Islet precursor cell (in vitro differentiated cells): ENCODE results near the gene GPR157.
A peak's percentile ranks its signal among the peaks of the same experiment; 100 is the strongest.
"Not testable (repeated sequence)": the region's sequence is repeated elsewhere in the genome, so short reads cannot be mapped to it uniquely, and the experiment has no call there.

Experiments used
- DNase-seq: peaks from one replicate; pipeline ENCODE4 v3.0.0-alpha.2; 2018

Gene GPR157

DNA sequence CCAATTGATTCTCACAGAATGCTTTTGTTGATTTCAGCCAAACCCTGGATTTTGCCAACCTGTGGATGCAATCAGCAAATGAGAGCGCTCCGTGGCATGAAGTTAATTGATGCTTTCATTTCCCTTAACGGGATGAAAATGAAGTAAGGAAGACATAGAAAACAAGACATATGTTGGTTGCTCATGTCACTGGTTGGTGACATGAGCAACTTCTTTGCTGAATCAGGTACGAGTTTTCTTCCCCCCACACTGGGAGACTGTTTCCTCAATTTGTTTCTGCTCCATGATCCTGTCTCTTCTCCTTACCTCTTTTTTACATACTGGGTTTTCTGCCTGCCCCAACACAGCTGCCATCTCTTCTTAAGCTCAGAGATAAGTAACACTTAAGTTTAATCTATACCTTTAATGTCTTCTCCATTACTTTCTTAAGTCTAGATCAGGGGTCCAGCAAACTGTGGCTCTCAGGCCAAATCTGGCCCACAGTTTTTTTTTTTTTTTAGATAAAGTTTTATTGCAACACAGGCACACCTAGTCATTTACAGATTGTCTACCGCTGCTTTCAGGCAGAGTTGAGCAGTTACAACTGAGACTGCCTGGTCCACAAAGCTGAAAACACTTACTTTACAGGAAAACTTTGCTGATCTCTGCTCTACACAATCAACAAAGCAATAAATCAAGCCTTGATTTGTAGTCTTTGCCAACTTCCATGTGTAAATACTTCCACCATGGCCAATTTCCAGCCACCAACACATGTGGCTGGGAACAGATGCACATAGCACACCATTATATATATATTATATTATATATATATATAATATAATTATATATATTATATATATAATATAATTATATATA, 13.3 kb downstream of the GPR157 start:
- DNase-seq = no peak

DNA sequence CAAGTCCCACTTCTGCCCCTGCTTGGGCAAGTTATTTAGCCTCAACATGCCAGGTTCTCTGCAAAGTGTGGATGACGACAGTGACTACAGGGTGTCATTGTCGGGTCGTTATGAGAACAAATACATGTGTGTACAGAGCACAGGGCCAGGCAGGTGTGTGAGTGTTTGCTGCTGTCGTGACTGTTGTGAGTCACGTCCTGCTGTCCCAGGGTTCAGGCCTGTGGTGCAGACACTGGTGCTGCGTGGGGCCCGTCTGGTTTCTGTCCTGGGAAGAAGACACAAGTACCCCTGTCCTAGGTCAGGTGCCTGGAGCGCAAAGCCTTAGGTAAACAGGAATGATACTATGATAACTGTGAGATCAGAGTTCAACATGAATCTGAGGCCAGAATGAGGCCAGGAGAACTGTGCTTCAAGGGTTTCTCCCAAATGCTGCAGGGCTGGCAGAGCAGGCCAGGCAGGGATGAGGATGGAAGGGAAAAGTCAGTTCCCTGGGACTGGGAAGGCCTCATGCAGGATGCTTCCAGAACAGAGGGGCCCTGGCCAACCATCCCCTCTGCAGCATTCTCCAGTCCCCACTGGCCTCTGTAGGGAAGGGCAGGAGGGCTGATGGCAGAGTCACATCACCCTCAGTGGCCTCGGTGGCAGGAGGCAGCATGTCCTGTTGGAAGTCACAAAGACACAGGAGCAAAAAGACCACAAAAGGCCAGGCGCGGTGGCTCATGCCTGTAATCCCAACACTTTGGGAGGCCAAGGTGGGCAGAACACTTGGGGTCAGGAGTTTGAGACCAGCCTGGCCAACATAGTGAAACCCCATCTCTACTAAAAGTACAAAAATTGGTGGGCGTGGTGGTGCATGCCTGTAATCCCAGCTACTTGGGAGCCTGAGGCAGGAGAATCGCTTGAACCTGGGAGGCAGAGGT, 15.7 kb downstream of the GPR157 start:
- peak; percentile 92 for DNase-seq

DNA sequence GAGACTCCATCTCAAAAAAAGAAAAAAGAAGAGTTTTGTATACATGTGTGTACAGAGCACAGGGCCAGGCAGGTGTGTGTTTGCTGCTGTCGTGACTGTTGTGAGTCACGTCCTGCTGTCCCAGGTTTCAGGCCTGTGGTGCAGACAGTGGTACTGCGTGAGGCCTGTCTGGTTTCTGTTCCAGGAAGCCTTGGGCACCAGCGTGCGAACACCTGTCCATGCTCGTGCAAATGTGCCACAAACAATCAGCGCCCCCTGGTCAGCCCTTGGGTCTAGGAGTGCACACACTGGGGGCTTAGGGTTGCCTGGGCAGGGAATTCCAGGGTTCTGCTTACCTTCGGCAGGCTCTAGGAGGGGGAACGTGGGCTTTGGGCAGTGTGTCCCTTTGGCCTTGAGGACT, 16.9 kb downstream of the GPR157 start:
- DNase-seq = no peak

DNA sequence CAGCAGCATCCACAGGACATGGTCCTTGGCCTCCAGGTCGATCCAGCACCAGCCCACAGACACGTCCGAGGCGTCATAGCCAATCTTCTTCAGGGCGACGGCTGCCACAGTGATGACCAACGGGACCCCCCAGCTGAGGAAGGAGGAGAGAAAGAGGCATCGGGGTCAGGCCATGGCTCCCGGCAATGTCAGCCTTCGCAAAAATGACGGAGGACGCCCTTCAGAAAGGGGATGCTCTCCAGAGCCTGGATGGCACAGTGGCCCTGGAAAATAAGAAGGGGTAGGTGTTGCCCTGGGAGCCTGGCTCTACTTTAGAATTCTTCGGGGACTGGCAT, 17.6 kb downstream of the GPR157 start:
- no peak for DNase-seq

DNA sequence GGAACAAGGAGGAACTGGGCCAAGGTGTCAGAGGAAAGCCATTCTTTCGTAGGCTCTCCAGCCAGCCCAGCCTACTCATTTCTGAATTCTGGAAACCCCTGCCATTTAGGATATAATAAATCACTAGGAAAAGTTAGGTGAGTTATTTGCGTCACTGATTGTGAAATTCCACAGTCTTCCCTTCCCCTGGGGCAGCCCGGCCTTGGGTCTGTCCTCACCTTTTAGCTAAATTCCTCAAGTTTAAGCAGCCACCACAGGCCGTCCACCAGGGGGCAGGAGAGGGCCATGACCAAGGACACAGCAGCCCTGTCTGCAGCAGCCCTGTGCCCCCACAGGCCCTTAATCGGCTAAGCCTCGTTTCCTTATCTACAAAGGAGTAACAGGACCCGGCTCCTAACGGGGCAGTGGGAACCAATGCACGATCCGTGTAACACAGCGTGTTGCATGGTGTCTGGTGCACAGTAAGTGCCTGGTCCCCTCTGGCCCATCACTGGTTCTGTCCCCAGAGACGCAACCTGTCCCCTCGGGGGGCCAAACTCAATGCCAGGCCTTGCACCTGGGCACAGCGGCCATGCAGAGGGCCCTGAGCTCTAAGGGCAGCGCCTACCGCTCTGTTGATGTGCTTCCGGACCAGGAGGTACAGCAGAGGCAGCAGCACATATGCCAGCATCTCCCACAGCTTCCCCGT, 18.1 kb downstream of the GPR157 start:
- DNase-seq = peak; percentile 97

DNA sequence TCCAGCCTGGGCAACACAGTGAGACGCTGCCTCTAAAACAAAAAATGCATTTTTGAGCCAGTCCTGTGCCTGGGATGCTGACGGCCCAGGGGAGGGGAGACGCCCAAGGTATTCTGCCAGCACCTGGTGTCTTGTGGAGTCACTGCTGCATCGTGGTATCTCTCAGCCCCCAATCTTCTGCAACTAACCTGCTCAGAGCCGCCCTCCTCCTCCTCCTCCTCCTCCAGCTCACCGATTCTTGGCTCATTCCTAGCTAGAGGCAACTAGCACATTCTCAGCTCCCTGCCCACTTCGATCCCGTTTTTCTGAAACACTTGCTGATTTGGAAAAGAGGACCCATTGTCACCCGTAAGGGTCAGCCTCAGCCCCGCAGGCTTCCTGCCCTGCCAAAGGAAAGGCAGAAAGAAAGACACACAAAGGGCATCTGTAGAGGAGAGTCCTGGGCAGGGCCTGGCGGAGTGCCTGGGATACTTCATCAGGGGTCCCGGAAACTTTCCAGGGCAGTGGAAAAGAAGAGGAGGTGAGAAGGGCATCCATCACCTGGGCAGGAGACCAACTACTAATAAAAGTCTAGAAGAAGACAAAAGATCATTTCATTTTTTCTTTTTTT, 20.7 kb downstream of the GPR157 start:
- no peak for DNase-seq

DNA sequence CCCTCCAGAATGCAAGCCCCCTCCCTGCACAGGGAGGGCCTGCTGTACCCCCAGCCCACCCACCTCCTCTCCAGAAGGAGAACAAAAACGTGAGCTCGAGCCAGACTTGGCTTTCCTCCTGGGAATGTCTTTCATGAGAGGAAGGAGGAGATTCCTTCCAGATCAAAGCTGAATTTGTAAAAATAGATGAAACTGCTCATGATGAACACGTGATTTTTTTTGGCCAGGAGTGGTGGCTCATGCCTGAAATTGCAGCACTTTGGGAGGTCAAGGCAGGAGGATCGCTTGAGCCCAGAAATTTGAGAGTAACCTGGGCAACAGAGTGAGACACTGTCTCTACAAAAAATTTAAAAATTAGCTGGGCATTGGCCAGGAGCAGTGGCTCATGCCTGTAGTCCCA, 21.8 kb downstream of the GPR157 start:
- DNase-seq = no peak

DNA sequence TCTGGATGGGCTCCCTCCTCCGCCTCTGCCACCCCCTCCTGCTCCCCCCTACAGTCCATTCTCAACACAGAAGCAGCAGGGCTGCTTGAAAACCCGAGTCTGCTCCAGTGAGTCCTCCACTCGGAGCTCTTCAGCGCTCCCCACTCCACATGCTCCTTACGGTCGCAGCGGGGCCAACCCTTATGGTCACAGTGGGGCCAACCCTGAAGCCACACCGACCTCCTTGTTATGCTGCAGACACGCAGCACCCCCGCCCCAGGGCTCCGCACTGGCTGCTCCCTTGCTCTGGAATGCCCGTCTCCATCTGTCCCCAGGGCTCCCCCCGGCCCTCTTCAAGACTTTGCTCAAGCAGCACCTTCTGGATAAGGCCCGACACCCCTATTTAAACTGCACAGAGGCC, 22.6 kb downstream of the GPR157 start:
- DNase-seq = no peak

DNA sequence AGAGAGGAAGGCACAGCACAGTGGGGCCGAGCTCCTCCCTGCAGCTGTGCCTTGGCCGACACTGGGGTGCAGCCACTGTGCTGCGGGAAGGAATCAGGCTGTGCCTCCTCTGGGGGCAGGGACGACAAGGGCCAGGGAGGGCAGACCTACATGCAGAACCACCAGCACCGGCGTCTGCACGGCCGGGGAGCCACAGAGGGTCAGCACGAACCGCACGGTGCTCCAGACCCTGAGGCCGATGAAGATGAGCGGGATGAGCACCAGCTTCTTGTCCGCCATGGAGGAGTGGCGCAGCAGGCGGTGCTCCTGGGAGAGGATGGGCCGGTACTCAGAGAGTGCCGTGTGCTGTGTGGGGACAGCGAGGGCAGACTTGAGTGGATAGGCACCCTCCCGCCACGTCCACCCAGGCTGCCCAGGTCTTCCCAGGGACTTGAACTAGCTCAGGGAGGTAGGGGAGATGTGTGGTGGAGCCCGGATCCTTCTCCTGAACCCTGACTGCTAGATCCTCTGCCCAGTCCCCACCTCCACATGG, 23.5 kb downstream of the GPR157 start:
- DNase-seq = no peak

DNA sequence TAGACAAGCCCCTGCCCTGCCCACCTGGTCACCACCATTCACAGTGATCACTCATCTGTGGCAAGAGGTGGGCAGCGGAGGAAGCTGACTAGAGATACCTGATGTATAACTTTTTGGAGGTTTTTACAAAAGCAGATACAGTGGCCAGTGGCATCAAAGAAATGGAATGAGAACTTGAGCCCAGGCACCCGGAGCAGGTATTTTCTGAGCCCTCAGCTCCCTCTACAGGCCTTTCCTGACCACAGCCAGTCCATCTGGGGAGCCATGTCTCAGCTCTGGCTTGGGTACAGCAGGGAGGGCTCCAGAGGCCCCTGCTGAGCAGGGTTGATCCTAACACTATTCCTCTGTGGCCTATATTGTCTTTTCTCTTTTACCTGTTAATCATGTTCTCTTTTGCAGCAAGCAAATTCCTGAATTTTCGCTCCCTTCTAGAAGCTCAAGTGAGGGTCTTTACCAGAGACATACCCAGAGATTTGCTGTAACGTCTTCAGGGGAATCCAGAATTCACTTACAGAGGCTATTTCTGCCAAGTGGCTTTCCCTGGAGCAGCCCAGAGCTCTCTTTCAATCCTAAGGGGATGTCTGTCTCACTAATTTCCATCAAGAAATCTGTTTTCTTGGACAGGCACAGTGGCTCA, 27.3 kb downstream of the GPR157 start:
- DNase-seq = peak; percentile 77

DNA sequence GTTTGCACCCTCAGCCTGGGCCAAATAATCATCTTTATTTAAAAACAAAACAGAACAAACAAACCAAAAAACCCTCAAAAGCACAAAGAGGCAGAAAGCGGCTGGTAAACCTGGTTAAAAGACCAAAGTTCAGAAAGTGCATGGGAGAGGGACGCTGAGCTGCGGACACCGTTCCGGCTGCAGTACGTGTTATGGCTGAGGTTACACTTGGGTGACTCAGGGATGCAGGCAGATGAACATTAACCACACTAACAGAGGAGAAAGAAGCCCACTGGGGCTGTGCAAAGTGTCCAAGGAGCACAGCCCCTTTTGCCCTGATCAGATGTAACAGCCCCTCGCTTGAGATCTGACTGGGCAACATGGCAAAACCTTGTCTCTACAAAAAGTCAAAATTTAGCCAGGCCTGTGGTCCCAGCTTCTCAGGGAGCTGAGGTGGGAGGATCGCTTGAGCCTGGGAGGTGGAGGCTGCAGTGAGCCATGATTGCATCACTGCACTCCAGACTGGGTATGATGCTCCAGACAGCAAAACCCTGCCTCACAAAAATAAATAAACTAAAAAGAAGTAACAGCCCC, 28.3 kb downstream of the GPR157 start:
- DNase-seq = no peak

DNA sequence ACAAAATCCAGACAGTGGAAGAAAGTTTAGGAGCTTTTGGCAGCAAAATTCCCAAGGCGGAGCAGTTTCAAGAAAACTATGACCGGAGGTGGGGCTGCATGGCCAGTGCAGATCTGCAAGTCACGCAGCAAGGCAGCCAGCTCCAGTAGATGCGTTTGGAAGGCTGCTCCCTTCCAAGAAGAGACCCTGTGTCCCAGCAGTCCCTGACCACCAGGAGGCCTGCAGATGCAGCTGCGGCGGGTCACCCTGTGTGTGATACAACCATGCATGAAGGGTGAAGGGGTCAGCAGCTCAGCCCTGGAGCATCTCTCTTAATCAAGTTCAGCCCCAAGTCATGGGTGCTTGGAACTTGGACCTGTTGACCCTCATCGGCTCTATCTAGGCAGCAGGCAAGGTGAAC, 29.3 kb downstream of the GPR157 start:
- no peak for DNase-seq

DNA sequence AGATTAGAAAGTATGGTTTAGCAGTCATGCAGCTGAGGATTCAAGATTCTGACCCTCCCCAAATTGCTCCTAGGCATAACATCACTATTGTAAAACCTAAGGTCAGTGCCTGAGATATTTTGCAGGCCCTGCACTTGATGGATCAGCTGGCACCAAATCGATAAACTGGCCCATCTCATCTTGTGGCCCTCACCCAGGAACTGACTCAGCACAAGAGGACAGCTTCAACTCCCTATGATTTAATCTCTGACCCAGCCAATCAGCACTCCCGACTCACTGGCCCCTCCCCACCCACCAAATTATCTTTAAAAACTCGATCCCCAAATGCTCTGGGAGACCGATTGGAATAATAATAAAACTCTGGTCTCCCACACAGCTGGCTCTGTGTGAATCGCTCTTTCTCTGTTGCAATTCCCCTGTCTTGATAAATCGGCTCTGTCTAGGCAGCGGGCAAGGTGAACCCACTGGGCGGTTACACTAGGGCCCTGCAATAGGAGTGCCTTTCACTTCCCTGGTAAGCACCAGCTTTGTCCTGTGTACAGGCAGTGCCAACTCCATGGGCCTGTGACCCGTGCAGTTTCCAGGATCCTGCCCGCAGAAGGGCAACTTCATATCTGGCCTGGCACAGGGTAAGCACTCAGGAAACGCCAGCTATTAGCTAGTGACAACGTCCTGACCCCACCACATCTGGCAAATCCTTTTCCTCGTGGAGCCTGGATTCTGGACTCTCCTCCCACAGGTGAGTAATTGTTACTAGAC, 30.8 kb downstream of the GPR157 start:
- no peak for DNase-seq

DNA sequence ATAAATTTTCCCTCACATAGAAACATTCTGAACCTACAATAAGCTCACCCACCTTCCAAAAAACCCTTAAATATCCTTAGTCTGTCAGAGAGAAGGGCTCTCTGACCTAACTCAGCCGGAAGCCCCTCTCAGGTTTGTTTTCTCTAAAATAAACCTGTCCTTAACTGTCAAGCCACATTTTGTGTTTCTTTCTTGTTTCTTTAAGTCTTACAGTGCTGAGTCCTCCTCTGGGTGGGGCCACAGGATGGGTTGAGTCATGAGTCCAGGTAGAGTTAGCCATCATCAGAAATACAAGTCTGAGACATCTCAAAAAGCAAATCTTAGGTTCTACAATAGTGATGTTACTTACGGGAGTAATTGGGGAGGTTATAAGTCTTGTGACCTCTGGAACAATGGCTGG, 33.1 kb downstream of the GPR157 start:
- no peak for DNase-seq

DNA sequence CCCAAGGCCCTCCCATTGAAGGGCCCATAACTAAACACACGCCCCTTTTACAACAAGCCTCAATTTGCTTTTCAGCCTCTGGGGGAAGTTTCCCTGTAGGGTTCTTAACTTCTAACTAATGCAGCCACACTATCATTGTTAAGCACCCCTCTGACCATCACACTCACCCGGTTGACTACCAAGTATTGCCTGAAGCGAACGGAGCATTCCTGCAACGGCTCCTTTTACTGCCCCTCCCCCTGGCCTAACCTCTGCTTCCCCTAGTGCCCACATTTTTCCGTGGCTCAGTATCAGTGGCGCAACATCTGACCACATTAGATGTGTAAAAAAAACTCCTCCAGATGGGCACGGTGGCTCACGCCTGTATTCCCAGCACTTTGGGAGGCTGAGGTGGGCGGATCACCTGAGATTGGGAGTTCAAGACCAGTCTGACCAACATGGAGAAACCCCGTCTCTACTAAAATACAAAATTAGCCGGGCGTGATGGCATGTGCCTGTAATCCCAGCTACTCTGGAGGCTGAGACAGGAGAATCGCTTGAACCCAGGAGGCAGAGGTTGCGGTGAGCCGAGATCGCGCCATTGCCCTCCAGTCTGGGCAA, 34.8 kb downstream of the GPR157 start:
- not testable (repeated sequence) for DNase-seq

DNA sequence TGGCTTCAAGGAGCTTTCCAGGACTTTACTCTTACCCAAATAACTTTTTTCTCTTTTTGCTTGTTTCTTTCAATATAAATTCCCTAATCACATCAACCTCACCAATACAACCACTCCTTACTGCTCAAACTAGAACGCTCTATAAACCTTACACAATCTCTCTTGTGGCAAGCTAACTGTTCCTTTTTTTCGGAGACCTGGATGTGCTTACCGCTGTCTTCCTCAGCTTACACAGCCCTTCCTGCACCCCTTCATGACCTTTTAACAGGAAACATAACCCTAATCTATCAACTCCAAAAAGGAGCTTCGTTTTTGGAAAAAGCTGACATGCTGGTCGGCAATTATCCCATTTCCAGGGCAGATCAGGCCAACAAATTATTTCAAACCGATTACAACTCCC, 35.3 kb downstream of the GPR157 start:
- DNase-seq = no peak

DNA sequence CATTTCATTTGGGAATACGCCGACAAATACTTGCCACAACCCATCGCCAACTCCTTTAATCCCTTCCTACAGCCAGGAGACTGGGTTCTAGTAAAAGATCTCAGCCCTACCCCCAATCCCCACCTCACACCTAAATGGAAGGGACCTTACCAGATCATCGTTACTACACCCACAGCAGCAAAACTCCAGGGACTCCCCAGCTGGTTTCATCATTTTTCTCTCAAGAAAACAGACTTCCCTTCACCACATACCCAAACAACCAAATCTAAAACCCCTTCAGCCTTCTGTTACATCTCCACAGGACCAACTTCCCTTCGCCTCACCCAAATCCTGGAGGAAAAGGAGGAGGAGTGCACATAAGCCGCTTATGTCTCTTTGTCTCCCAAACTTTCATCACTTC, 35.8 kb downstream of the GPR157 start:
- no peak for DNase-seq

DNA sequence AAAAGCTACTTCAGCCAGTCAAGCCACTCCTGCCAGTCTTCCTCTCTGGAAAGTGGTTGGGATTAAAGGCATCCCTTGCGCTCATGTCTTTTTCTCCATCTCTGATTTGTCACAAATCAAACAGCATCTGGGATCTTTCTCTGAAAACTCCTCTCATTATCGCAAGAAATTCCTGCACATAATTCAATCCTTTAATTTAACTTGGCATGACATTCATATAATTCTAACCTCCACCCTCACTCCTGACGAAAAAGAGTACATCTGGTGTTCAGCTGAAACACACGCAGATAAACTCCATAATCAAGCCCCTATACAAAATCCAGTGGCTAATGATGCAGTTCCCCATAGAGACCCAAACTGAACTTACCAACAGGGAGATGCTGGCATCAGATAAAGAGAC, 40.1 kb downstream of the GPR157 start:
- DNase-seq = no peak

DNA sequence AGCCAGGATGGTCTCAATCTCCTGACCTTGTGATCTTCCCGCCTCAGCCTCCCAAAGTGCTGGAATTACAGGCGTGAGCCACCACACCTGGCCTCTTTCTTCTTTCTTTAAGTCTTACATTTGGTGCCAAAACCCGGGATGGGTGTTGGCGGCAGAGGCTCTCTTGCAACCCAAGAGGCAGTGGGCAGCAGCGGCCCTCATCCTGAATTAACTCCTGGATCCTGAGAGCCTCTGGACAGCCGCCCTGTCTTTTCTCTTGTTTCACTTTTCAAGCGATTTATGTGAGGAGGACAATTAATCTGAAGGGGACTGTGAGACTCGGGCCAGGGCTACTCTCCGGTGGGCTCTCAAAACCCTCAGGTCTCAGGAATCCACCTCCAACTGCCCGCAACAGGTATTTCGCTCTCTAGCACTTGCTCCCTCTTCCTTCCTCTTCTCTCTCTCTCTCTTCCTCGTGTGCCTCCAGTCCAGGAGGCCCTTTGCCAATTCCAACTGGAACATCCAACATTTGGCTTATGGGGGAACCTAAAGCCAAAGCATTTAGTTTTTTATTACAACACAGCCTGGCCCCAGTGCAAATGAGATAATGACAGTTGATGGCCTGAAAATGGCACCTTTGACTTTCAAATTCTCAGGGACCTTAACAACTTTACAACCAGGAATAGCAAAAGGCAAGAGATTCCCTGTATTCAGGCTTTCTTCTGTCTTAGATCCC, 41.3 kb downstream of the GPR157 start:
- no peak for DNase-seq

DNA sequence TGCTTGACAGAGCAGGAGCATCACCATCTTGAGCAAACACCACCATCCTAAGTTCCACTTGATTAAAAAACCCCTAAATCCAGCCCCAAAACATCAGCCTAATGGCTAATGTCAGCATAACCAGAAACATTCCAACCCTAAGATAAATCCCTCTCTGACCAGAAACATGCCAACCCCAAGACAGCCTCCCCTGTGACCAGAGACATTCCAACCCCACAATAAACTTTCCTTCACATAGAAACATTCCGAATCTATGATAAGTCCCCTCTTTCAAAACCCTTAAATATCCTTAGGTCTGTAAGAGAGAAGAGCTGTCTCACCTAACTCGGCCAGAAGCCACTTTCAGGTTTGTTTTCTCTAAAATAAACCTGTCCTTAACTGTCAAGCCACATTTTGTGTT, 42.1 kb downstream of the GPR157 start:
- no peak for DNase-seq
